Fibroblast of lung (primary cell): ENCODE data around the gene PRLR. TPM values are rescaled to one million over a fixed set of nuclear protein-coding genes. Genes with fewer than 3 reads are reported as not detected.

Experiments
- DNase-seq, 2 donors: peaks; one replicate each; pipeline versions ENCODE4 v3.0.0 to v3.0.0-alpha.2; 2010; ENCODE audit warnings: low read depth in 2 of 2
- H2AFZ ChIP-seq: 2 replicates; pipeline ENCODE4 v1.5.1; 2012; ENCODE audit warnings: low read length, control low read depth, inconsistent platforms
- H3K27ac ChIP-seq: 2 replicates; pipeline ENCODE4 v1.5.1; 2011; ENCODE audit warnings: low read length, control low read depth; ENCODE audit not compliant: insufficient read depth
- H3K27me3 ChIP-seq: 2 replicates; pipeline ENCODE4 v1.5.1; 2011; ENCODE audit warnings: mild to moderate bottlenecking, low read length; ENCODE audit not compliant: control insufficient read depth, insufficient read depth
- H3K36me3 ChIP-seq: 2 replicates; pipeline ENCODE4 v1.5.1; 2011; ENCODE audit warnings: low read length; ENCODE audit not compliant: control insufficient read depth, insufficient read depth
- H3K4me1 ChIP-seq: 2 replicates; pipeline ENCODE4 v1.5.1; 2011; ENCODE audit warnings: low read length; ENCODE audit not compliant: control insufficient read depth, insufficient read depth; ENCODE audit errors: extremely low read depth
- H3K4me2 ChIP-seq: 2 replicates; pipeline ENCODE4 v1.5.1; 2011; ENCODE audit warnings: low read length, control low read depth; ENCODE audit not compliant: insufficient read depth; ENCODE audit errors: extremely low read depth
- H3K4me3 ChIP-seq, 4 experiments: fragments of 200-600 bp in 1 of 4; sonication (generic) in 1 of 4; replicated peaks in 1 of 4; 2 replicates each; pipeline ENCODE4 v1.5.1; 2011 to 2016; ENCODE audit warnings: low read length in 4 of 4, low read depth in 3 of 4, mild to moderate bottlenecking in 3 of 4, control low read depth in 2 of 4, inconsistent platforms in 1 of 4, mixed read lengths in 1 of 4; ENCODE audit not compliant: insufficient read depth in 1 of 4; ENCODE audit errors: control extremely low read depth in 1 of 4
- H3K79me2 ChIP-seq: 2 replicates; pipeline ENCODE4 v1.5.1; 2012; ENCODE audit warnings: mild to moderate bottlenecking, low read length, inconsistent platforms; ENCODE audit not compliant: control insufficient read depth, insufficient read depth
- H3K9ac ChIP-seq: 2 replicates; pipeline ENCODE4 v1.5.1; 2011; ENCODE audit warnings: mild to moderate bottlenecking, low read length, control low read depth; ENCODE audit not compliant: insufficient read depth
- H3K9me3 ChIP-seq: 2 replicates; pipeline ENCODE4 v1.5.1; 2012; ENCODE audit warnings: low read depth, low read length; ENCODE audit not compliant: control insufficient read depth, insufficient read depth
- H4K20me1 ChIP-seq: 2 replicates; pipeline ENCODE4 v1.5.1; 2011; ENCODE audit warnings: low read length; ENCODE audit not compliant: control insufficient read depth, insufficient read depth; ENCODE audit errors: extremely low read depth
- CTCF ChIP-seq, 2 donors: IDR thresholded peaks in 1 of 2; conservative IDR thresholded peaks in 1 of 2; 1 replicate in 1 of 2; 2 replicates in 1 of 2; pipeline ENCODE4 v1.5.1; 2011 to 2012; ENCODE audit warnings: low read length in 2 of 2, control low read depth in 1 of 2, inconsistent platforms in 1 of 2, low read depth in 1 of 2, mild to moderate bottlenecking in 1 of 2
- EZH2 ChIP-seq: IDR thresholded peaks from 2 replicates; pipeline ENCODE4 v1.5.1; 2012; ENCODE audit warnings: low read length, control low read depth, mild to moderate bottlenecking; ENCODE audit errors: missing control alignments
- polyA plus RNA-seq, 2 donors: library from polyadenylated mRNA; depleted of rRNA in 1 of 2; stranded (reverse) in 1 of 2; unstranded in 1 of 2; fragments of >200 nt; gene quantifications; 2 replicates each; pipeline ENCODE4 v1.2.1, GENCODE V29; 2011 to 2012; ENCODE audit warnings: missing spikeins in 1 of 2
- total RNA-seq: library from RNA; depleted of rRNA; stranded (reverse); fragments of >200 nt; gene quantifications from 2 replicates; pipeline ENCODE4 v1.2.1, GENCODE V29; 2014

PRLR gene
- total and polyA plus RNA-seq, 2 donors (not counting 1 experiment from before 2014, with no cell fraction given), result 0.33 to 0.41 TPM

GRCh38 chr5:35253582-35253981, 23.3 kb upstream of the PRLR start:
- H3K4me1 ChIP-seq, result no peaks in the 10 kb centered on the region

GRCh38 chr5:35252963-35253362, 22.7 kb upstream of the PRLR start:
- H3K27ac ChIP-seq, result no peak overlapping the region
- H3K79me2 ChIP-seq, result no peaks in the 10 kb centered on the region
- no peaks in the 10 kb centered on the region for H3K27me3 ChIP-seq
- no peak overlapping the region for H2AFZ ChIP-seq
- no peak overlapping the region for H3K9ac ChIP-seq
- no peak for DNase-seq
- no peaks in the 10 kb centered on the region for H3K9me3 ChIP-seq
- H3K36me3 ChIP-seq, result no peaks in the 10 kb centered on the region
- no peaks in the 10 kb centered on the region for H4K20me1 ChIP-seq
- TF ChIP-seq CTCF (conservative IDR thresholded peaks at IDR 0.05 in 1 of 2, IDR thresholded peaks at IDR 0.05 in 1 of 2; ENCODE audit: low read depth in 1 of 2, low read length in 2 of 2) (no peak), EZH2 (no peak)
- no peak overlapping the region for H3K4me2 ChIP-seq
- H3K4me1 ChIP-seq, result no peaks in the 10 kb centered on the region
- no peak overlapping the region for H3K4me3 ChIP-seq

More at GRCh38 chr5:35253582-35253981, 23.3 kb upstream of the PRLR start:
- Histone ChIP-seq H3K4me3 (no peak overlapping the region), H3K27me3 (no peaks in the 10 kb centered on the region), H2AFZ (no peak overlapping the region), H3K27ac (no peak overlapping the region), H3K4me2 (no peak overlapping the region), H3K9me3 (no peaks in the 10 kb centered on the region), H3K79me2 (no peaks in the 10 kb centered on the region), H3K36me3 (no peaks in the 10 kb centered on the region), H4K20me1 (no peaks in the 10 kb centered on the region), H3K9ac (no peak overlapping the region)
- no peak for DNase-seq
- no peak for TF ChIP-seq EZH2
- no peak for TF ChIP-seq CTCF (conservative IDR thresholded peaks at IDR 0.05 in 1 of 2, IDR thresholded peaks at IDR 0.05 in 1 of 2; ENCODE audit: low read depth in 1 of 2, low read length in 2 of 2)

GRCh38 chr5:35248843-35249780, 18.8 kb upstream of the PRLR start:
- H3K4me3 ChIP-seq, result peak overlapping the region; percentile 3 to 20 (median 17)
- peak overlapping the region; percentile 76 for H2AFZ ChIP-seq
- H4K20me1 ChIP-seq, result no peaks in the 10 kb centered on the region
- no peaks in the 10 kb centered on the region for H3K36me3 ChIP-seq
- no peaks in the 10 kb centered on the region for H3K4me1 ChIP-seq
- peak; percentile 4 to 18 for DNase-seq
- H3K9ac ChIP-seq, result no peak overlapping the region
- TF ChIP-seq EZH2 (no peak), CTCF (conservative IDR thresholded peaks at IDR 0.05 in 1 of 2, IDR thresholded peaks at IDR 0.05 in 1 of 2; ENCODE audit: low read depth in 1 of 2, low read length in 2 of 2) (no peak)
- H3K27ac ChIP-seq, result no peak overlapping the region
- no peaks in the 10 kb centered on the region for H3K27me3 ChIP-seq
- peak overlapping the region; percentile 34 for H3K4me2 ChIP-seq
- H3K9me3 ChIP-seq, result no peaks in the 10 kb centered on the region
- H3K79me2 ChIP-seq, result no peaks in the 10 kb centered on the region
